ENCODE results near the gene CADPS2.

GRCh38 chr7:122887848-122888247, 1.6 kb upstream of the CADPS2 start:
- no peak for TF ChIP-seq CTCF (conservative IDR thresholded peaks at IDR 0.05; ENCODE audit: low read length)
- no peak for TF ChIP-seq EZH2phosphoT487 (IDR thresholded peaks at IDR 0.05; ENCODE audit: borderline replicate concordance)

Measured in Loucy (cell line).